MM.1S (cell line): ENCODE results near the gene GABRR1.
A peak's percentile ranks its signal among the peaks of the same experiment; 100 is the strongest.

Experiments
- DNase-seq: peaks from one replicate; pipeline ENCODE4 v3.0.0-alpha.2; 2015
- H2AFZ ChIP-seq: fragments of 300-600 bp; sonication (generic); 2 replicates; pipeline ENCODE4 v1.6.0; 2016; ENCODE audit warnings: antibody characterized with exemption, low read length
- H3F3A ChIP-seq: fragments of 300-600 bp; sonication (generic); 2 replicates; pipeline ENCODE4 v1.6.1; 2016; ENCODE audit warnings: mild to moderate bottlenecking, antibody characterized with exemption, low read length, moderate library complexity, mixed read lengths; ENCODE audit not compliant: insufficient read depth
- H3K27ac ChIP-seq: fragments of 300-600 bp; sonication (generic); 2 replicates; pipeline ENCODE4 v1.5.1; 2016; ENCODE audit warnings: mild to moderate bottlenecking, low read length
- H3K27me3 ChIP-seq: fragments of 300-600 bp; sonication (generic); replicated peaks from 2 replicates; pipeline ENCODE4 v1.6.0; 2016; ENCODE audit warnings: low read length; ENCODE audit not compliant: insufficient read depth
- H3K36me3 ChIP-seq: fragments of 300-600 bp; sonication (generic); replicated peaks from 2 replicates; pipeline ENCODE4 v1.6.1; 2016; ENCODE audit warnings: mild to moderate bottlenecking, low read length, mixed read lengths; ENCODE audit not compliant: insufficient read depth
- H3K4me1 ChIP-seq: fragments of 300-600 bp; sonication (generic); 2 replicates; pipeline ENCODE4 v1.6.1; 2016; ENCODE audit warnings: low read length, mixed read lengths
- H3K4me2 ChIP-seq: fragments of 300-600 bp; sonication (generic); 2 replicates; pipeline ENCODE4 v1.6.0; 2016; ENCODE audit warnings: low read depth, low read length
- H3K4me3 ChIP-seq: fragments of 300-600 bp; sonication (generic); 2 replicates; pipeline ENCODE4 v1.5.1; 2016; ENCODE audit warnings: low read length, mixed read lengths
- H3K79me2 ChIP-seq: fragments of 300-600 bp; sonication (generic); 2 replicates; pipeline ENCODE4 v1.6.1; 2016; ENCODE audit warnings: mixed run types, low read length, mixed read lengths
- H3K9ac ChIP-seq: fragments of 300-600 bp; sonication (generic); 2 replicates; pipeline ENCODE4 v1.6.1; 2016; ENCODE audit warnings: low read length, mixed read lengths
- H3K9me2 ChIP-seq: fragments of 300-600 bp; sonication (generic); replicated peaks from 2 replicates; pipeline ENCODE4 v1.6.1; 2016; ENCODE audit warnings: mild to moderate bottlenecking, low read length, mixed read lengths; ENCODE audit not compliant: insufficient read depth
- H3K9me3 ChIP-seq: fragments of 300-600 bp; sonication (generic); replicated peaks from 2 replicates; pipeline ENCODE4 v1.6.1; 2016; ENCODE audit warnings: mild to moderate bottlenecking, low read length, mixed read lengths; ENCODE audit not compliant: insufficient read depth
- H4K20me1 ChIP-seq: fragments of 300-600 bp; sonication (generic); 2 replicates; pipeline ENCODE4 v1.6.1; 2016; ENCODE audit warnings: mild to moderate bottlenecking, low read length, moderate library complexity, mixed read lengths; ENCODE audit not compliant: insufficient read depth
- CTCF ChIP-seq: fragments of 300-600 bp; sonication (generic); IDR thresholded peaks from 2 replicates; pipeline ENCODE4 v1.5.1; 2016; ENCODE audit warnings: antibody characterized with exemption, low read length, mixed read lengths
- EZH2 ChIP-seq: fragments of 300-600 bp; sonication (generic); optimal IDR thresholded peaks from 2 replicates; pipeline ENCODE3; 2017; ENCODE audit warnings: low read depth, mild to moderate bottlenecking, antibody characterized with exemption, low read length, mixed read lengths
- EZH2phosphoT487 ChIP-seq: fragments of 300-600 bp; sonication (generic); IDR thresholded peaks from 2 replicates; pipeline ENCODE4 v1.6.1; 2018; ENCODE audit warnings: antibody characterized with exemption, low read length

GABRR1 gene

GRCh38 chr6:89160331-89161092 lies 56.6 kb downstream of the GABRR1 start:
- H4K20me1 ChIP-seq, result no peaks in the 10 kb centered on the region
- TF ChIP-seq EZH2phosphoT487 (no peak), CTCF (no peak), EZH2 (no peak)
- H3K79me2 ChIP-seq, result peaks cover 36% of the 10 kb centered on the region
- H3K27me3 ChIP-seq, result no peaks in the 10 kb centered on the region
- H3F3A ChIP-seq, result no peaks in the 10 kb centered on the region
- H3K9me3 ChIP-seq, result no peaks in the 10 kb centered on the region
- no peak for DNase-seq
- H3K9ac ChIP-seq, result no peak overlapping the region
- no peaks in the 10 kb centered on the region for H3K4me1 ChIP-seq
- H3K4me3 ChIP-seq, result no peak overlapping the region
- H3K27ac ChIP-seq, result no peak overlapping the region
- no peak overlapping the region for H2AFZ ChIP-seq
- H3K9me2 ChIP-seq, result no peaks in the 10 kb centered on the region
- H3K36me3 ChIP-seq, result peaks cover 10% of the 10 kb centered on the region; the same call in 1 of the 2 replicates
- H3K4me2 ChIP-seq, result no peak overlapping the region

DNA sequence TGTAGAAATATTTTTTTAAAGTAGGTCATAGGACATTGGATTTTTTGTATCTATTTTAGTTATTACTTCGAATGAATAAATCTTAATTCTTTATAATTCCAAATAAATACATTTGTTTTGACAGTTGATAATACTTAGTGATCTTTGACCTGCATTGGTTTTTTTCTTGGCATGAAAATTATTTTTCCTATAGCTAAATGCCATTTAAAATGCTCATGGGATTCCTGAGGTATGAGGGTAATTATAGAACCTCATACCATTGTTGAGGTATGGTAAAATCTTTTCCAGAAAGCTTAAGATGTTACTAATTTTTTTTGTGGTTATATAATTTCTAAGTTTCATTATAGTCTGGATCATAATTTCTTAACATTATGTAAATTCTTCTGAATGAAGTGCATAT lies 63.0 kb downstream of the GABRR1 start:
- no peaks in the 10 kb centered on the region for H3F3A ChIP-seq

GRCh38 chr6:89148016-89148750 lies 69.0 kb downstream of the GABRR1 start:
- Histone ChIP-seq H2AFZ (no peak overlapping the region), H3K27me3 (no peaks in the 10 kb centered on the region), H3F3A (peaks cover 19% of the 10 kb centered on the region; the same call in 1 of the 2 replicates), H4K20me1 (no peaks in the 10 kb centered on the region), H3K36me3 (peaks cover 5% of the 10 kb centered on the region; the same call in 1 of the 2 replicates), H3K79me2 (peaks cover 79% of the 10 kb centered on the region), H3K9me2 (no peaks in the 10 kb centered on the region), H3K4me1 (peaks cover 22% of the 10 kb centered on the region), H3K4me2 (peak overlapping the region; percentile 33; the same call in 1 of the 2 replicates), H3K9me3 (no peaks in the 10 kb centered on the region), H3K9ac (no peak overlapping the region), H3K4me3 (no peak overlapping the region), H3K27ac (no peak overlapping the region)
- no peak for TF ChIP-seq EZH2
- TF ChIP-seq CTCF, result no peak
- no peak for TF ChIP-seq EZH2phosphoT487
- no peak for DNase-seq

More for the DNA sequence above, 63.0 kb downstream of the GABRR1 start:
- peaks cover 91% of the 10 kb centered on the region for H3K79me2 ChIP-seq
- DNase-seq, result no peak
- H3K4me1 ChIP-seq, result 0 out of 2 replicates have a peak, but pooled peaks cover 4% of the 10 kb centered on the region
- no peaks in the 10 kb centered on the region for H4K20me1 ChIP-seq
- no peak overlapping the region for H3K4me2 ChIP-seq
- H3K4me3 ChIP-seq, result no peak overlapping the region
- TF ChIP-seq EZH2phosphoT487, result no peak
- no peak for TF ChIP-seq EZH2
- TF ChIP-seq CTCF, result no peak
- H3K36me3 ChIP-seq, result peaks cover 20% of the 10 kb centered on the region; the same call in 1 of the 2 replicates
- no peak overlapping the region for H3K9ac ChIP-seq
- no peaks in the 10 kb centered on the region for H3K9me3 ChIP-seq
- H2AFZ ChIP-seq, result no peak overlapping the region
- no peaks in the 10 kb centered on the region for H3K27me3 ChIP-seq
- no peaks in the 10 kb centered on the region for H3K9me2 ChIP-seq
- no peak overlapping the region for H3K27ac ChIP-seq
